HG03066 (cell line): ENCODE data around the gene SSNA1.

ENCODE experiments used
- ATAC-seq: cut with Tn5 transposase; IDR thresholded peaks from one replicate; pipeline ENCODE4 v1.9.1; 2021; ENCODE audit warnings: low read depth; ENCODE audit not compliant: unreplicated experiment

The SSNA1 gene

DNA sequence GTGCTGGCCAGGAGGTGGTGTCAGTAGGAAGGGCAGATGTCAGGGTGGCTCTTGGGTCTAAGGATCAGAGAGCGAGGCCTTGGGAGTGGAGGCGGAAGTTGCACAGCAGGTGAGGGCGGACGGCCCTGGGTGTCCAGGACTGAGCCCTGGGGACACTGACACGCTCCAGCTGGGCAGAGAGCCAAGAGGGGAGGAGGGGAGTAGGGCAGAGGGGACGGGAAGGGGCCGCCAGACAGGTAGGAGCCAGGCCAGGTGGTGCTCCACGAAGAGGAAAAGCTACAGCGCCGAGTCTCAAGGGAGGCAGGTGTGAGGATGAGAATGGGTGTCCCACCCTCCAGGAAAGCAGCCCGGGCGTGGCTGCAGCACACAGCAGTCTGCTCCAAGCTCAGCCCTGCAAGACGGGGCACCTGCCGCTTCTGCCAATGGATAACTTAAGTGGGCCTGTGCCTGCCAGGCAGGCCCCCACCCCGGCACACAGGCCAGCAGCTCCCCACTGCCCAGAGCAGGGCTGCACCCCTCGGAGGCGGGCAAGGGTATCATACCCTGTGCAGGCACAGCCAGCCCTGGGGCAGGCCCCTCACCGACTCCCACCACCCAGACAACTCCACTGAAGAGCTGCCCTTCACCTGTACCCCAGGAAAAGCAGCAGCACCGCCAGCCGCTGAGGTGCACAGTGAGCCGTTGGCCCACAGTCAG is 7.2 kb downstream of the SSNA1 start:
- no peak for ATAC-seq

DNA sequence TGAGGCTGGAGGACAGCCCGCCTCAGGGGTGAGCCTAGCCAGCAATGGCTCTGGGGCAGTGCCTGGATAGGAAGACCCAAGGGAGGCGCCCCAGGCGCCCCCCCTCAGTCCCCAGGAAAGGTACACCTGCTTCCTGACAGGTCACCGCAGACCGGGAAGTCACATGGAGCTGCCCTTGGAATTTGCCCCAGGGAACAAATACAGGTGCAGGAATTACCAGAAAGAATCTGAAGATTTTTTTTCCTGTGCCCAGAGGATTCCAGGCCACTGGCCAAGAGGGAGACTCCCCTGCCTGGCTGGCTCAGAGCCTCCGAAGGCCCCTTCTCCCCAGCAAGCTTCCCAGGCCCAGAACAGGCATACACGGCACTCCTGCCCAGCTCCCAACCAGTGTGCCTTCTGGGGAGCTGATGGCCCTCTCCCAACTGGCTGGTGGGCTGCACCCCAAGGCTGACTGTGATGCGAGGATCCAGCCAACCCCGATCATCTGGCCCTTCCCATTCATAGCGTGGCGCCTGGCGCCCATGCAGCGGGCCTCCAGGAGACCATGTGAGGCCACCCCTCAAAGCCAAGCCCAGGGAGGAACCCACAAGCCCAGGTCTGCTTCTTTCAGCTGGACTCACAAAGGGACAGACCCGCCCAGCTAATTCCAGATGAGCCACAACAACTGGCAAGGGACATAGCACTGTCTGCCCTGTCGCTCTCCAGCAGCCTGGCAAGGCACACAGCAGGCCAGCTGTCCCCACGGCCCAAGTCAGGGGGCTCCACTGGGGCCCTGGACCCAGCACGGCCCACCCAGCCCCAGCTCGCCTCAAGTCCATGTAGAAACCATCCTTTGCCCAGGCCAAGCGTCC is 9.8 kb downstream of the SSNA1 start:
- ATAC-seq = no peak

DNA sequence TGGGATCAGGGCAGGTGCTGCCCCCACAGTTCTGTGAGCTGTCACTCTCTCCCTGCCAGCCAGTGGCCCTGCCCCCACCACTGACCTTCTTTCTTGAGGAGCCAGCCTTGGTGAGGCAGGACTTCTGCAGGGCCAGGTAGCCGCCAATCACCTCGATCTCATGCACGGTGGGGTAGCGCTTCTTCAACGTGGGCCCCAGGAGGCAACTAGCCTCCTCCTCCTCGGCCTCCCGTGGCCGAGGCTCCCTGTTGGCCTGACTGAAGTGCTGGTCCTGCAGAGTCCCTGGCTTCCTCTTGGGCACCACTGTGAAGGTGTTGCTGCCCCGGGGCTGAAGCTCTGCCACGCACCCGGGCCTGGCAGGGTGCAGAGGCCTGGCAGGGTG is 10.4 kb downstream of the SSNA1 start:
- ATAC-seq = no peak

DNA sequence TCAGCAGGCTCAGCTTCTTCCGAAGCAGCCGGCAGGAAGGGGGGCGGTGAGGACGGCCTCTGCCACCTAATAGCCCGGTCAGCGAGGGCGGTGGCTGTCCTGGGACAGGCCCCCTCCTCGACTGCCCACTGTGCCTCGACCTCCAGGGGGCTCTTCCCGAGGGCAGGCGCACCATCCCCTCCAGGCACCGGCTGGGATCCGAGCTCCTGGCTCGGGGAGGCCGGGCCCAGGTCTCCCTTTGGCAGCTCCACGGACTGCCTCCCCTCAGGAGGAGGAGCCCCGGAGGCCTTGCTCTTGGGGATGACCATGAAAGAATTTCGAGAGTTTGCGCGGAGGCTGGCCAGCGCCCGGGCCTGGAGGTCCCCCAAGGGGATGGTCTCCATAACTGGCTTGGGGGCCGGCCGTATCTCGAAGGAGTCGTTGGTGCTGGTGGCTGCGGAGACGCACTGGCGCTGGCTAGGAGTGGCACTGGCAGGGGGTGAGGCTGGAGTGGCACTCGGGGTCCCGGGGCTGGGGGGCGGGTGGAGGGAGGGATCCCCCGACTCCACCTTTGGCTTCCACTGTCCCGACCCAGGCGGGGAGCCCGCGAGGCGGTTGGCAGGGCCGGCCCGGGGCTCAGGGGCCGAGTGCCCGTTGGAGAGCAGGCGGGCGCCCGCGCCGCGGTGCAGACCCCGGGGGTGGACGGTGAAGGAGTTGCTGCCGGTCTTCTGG is 11.1 kb downstream of the SSNA1 start:
- no peak for ATAC-seq

DNA sequence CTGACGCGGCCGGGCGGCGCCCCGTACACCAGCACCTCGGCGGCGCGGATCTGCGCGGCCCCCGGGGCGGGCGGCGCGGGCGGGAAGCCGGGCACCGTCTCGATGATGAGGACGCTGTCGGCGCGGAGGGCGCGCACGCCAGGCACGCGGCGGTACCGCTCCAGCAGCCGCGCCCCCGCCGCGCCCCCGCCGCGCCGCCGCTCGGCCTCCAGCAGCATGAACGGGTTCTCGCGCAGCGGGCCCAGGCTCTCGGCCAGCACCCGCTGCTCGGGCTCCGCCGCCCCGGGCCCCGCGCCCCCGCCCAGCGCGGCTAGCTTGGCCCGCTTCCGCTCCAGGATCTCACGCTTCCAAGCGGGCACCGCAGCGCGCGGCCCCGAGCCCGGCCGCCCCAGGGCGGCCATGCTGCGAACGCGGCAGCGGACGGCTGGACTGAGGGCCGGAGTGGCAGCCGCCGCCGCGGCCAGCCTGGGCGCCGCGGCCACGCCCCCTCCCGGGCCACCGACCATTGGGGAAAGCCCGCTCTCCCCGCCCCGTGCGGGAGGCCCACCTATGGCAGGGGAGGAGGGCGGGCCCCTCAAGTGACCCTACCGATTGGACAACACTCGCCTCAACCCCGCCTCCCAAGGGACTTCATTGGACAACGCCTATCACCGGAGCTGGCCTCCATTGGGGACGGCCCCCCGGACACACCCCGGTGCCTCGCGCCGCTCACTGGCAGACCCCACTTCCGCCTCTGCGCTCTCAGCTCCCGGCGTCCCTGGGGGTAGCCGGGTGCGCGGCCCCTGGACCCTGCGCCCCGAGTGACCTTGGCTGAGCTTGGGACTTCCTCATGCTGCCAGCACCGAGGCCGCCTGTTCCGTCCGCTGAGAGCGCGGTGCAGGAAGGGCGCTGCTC is 12.1 kb downstream of the SSNA1 start, which contains the start of gene TPRN:
Gene TPRN (minus strand): TSS at position 431 of the 894 bp plus-strand sequence. CDS start 30 bp downstream, at position 401.
- peak; percentile 92 for ATAC-seq

DNA sequence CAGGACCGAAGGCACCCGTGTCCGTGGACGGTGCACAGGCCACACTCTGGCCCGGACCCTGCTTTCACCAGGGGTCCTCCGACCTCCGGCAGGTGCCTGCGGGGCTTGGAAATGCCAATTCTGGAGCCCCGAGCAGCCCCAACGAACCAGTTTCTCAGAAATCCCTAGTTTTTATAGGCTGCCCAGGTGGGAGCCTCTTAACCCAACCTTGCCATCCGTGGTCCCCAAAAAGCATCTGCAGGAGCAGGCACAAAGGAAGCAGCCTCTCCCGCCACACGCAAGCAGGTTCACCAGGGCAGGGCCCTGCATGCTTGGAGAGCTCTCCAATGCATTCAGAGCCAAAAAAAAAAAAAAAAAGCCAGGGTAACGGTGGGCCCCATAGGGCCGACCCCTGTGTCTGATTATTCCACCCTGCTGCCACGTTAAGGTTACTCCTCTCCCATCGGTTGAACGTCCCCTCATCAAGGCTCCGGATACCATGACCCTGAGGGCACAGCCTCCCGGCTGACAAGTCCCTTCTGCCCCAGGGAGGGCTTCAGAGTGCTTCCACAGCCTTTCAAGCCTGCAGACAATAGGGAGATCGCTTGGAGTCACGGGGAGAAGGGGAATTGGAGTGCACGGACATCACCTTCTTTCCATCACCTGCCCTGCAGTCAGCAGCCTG is 12.9 kb downstream of the SSNA1 start:
- no peak for ATAC-seq

DNA sequence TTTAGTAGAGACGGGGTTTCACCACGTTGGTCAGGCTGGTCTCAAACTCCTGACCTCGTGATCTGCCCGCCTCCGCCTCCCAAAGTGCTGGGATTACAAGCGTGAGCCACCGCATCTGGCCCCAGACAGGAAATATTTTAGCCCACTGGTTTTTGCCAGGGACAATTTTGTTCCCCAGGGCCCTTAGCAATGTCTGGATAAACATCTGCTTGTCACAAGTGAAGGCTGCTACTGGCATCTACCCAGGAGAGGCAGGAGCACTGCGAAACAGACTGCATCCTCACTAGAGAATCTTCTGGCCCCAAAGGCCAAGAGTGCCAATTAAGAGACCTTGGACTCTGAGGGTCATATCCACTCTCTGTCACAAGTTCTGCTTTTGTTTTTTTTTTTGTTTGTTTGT is 14.5 kb downstream of the SSNA1 start:
- ATAC-seq = no peak

DNA sequence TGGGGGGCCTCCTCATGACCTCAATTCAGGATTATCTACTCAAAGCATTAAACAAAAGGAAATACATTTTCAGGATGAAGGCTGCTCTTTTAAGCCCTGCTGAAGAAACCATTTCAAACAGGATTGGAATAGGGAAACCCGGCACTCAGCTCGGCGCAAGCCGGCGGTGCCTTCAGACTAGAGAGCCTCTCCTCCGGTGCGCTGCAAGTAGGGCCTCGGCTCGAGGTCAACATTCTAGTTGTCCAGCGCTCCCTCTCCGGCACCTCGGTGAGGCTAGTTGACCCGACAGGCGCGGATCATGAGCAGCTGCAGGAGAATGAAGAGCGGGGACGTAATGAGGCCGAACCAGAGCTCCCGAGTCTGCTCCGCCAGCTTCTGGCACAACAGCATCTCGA is 16.3 kb downstream of the SSNA1 start:
- no peak for ATAC-seq

DNA sequence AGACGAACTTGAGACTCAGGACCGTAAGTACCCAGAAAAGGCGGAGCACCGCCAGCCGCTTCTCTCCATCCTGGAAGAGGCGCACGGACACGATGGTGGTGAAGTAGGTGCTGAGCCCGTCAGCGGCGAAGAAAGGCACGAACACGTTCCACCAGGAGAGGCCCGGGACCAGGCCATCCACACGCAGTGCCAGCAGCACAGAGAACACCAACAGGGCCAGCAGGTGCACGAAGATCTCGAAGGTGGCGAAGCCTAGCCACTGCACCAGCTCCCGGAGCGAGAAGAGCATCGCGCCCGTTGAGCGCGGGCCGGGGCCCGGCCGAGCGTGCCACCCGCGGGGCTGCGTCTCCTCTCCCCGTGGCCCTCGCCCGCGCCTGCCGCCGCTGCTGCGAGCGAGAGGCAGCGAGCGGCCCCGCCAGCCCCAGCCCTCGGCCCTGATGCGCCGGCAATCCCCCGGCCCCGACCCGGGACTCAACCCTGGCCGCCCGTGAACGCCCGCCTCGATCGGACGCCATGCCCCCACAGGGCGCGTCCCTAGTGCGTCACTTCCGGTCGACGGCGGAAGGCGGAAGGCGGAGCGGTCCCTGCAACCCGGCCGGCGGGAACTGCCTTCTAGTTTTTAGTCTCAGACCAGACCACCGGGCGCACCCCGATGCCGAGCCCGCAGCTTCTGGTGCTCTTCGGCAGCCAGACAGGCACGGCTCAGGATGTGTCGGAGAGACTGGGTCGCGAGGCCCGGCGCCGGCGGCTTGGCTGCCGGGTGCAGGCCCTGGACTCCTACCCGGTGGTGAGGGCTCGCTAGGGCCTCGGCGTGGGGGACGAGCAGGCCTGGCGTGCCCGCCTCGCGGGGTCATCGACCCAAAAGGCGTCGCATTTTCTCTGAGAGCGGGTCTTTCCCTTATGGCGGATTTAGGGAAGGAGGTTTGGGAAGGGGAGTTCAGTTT is 16.9 kb downstream of the SSNA1 start, which contains the start of the genes NDOR1 and TMEM203:
Gene NDOR1 (plus strand): TSS at position 575 of the 944 bp plus-strand sequence. CDS start 78 bp downstream, at position 653.
Gene TMEM203 (minus strand): TSS at position 523 of the 944 bp plus-strand sequence. CDS start 234 bp downstream, at position 289.
- no peak for ATAC-seq

DNA sequence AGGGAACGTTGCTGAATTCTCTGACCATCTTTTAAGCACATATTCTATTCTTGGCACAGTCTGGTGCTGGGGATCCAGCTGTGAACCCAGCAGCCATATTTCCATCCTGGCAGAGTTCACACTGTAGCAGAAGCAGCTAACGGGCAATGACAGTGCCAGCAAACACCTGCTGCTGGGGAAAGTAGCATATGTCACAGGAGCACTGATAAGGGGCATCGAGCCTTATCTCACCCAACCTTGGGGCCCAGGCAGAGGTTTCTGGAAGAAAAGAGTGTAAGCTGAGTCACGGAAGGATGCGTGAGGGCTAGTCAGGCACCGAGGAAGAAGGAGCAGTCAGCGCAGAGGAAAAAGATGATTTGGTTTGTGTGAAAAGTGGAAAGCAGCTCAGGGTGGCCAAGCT is 18.1 kb downstream of the SSNA1 start:
- ATAC-seq = no peak

DNA sequence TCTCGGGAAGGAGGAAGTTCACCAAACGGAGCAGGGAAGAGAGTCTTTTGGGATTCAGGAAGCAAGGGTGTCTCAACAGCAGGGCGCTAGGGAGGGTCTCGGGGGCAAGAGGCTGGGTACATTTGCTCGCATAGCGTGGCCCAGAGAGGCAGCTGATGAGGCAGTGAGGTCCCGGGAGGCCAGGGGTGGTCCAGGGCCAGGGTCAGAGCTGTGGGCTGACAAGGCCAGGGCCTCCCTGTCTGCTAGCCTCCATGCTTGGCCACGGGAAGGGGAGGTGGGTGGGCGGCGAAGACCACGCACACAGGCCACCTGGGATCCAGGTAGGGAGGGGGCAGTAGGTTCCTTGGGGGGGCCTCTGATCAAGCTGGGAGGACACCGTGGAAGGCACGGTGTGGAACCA is 23.1 kb downstream of the SSNA1 start:
- no peak for ATAC-seq

DNA sequence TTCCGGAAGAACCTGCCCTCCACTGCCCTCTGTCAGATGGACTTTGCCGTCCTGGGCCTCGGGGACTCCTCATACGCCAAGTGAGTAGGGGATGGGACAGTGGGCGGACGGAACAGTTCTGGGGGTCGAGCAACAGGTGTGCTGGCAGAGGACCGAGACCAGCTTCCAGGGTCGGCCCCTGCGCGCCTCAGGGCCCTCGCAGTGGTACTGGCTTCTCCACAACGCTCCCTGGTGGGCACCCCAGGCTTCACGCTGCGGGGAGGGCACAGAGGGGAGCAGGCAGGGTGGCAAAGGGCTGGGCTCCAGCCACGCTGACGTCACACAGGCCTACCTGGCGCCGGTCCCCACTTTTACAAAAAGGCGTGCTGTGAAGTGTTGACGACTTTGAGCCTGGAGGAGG is 24.0 kb downstream of the SSNA1 start:
- no peak for ATAC-seq

DNA sequence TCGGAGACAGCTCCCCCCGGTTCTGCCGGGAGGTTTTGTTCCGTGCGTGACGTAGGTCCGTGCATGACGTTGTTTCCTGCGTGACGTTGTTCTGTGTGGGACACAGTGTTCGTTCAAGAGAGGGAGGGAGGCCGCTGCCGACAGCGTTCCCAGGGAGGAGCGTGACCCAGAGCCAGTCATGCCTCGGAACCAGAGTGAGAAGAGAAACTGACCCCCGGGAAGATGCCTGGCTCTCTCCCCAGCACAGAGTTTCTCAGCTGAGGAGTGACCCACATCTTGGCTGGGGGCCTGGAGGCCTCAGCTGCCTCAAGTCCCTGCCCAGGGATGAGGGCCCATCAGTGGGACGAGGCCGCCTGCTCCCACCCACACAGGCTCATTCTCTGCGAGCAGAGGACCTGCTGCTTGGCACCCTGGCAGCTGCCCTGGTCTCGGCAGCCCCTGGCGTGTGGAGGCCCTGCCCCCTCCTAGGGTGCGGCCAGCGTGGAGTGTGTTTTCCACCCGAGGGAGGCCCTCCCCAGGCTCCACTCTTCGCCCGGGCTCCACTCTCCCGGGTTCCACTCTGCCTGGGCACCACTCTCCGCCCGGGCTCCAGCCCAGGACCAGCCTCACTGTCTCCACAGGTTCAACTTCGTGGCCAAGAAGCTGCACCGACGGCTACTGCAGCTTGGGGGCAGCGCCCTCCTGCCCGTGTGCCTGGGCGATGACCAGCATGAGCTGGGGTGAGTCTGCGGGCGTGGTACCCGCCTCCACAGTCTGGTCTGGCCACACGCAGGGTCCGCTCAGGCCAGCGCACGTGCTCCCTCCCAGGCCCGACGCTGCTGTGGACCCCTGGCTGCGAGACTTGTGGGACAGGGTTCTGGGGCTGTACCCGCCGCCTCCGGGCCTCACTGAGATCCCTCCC is 24.9 kb downstream of the SSNA1 start:
- ATAC-seq = no peak

DNA sequence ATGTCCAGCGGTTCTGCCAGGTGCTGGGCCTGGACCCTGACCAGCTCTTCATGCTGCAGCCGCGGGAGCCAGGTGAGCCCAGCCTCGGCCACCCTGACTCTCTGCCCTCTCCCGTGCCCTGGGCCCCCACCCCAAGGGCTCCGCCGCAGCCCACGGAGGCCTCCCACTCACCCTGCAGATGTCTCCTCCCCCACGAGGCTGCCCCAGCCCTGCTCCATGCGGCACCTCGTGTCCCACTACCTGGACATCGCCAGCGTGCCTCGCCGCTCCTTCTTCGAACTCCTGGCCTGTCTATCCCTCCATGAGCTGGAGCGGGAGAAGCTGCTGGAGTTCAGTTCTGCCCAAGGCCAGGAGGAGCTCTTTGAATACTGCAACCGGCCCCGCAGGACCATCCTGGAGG is 26.1 kb downstream of the SSNA1 start:
- no peak for ATAC-seq

DNA sequence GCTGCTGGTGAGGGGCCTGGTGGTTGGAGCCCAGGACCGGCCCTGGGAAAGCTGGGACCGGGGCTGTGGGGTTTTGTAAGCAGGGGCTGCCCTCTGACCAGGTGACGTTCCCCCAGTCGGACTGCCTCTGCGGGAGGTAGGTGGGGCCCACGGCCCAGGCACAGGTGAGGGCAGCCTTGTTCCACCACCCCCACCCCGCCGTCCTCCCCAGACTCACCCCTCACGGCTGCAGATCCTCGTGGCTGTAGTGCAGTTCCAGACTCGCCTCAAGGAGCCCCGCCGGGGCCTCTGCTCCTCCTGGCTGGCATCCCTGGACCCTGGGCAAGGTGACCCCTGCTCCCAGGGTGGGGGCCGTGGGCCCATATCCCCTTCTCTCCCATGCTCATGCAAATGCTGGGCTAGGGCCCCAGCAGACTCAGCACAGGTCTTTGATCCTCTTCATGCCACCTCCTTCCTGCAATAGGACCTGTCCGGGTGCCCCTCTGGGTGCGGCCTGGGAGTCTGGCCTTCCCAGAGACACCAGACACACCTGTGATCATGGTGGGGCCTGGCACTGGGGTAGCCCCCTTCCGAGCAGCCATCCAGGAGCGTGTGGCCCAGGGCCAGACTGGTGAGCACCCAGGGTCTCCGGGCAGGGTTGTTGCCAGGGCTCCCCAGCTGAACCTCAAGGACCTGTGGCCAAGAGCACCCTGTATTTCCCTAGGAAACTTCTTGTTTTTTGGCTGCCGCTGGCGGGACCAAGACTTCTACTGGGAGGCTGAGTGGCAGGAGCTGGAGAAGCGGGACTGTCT is 26.9 kb downstream of the SSNA1 start:
- no peak for ATAC-seq

DNA sequence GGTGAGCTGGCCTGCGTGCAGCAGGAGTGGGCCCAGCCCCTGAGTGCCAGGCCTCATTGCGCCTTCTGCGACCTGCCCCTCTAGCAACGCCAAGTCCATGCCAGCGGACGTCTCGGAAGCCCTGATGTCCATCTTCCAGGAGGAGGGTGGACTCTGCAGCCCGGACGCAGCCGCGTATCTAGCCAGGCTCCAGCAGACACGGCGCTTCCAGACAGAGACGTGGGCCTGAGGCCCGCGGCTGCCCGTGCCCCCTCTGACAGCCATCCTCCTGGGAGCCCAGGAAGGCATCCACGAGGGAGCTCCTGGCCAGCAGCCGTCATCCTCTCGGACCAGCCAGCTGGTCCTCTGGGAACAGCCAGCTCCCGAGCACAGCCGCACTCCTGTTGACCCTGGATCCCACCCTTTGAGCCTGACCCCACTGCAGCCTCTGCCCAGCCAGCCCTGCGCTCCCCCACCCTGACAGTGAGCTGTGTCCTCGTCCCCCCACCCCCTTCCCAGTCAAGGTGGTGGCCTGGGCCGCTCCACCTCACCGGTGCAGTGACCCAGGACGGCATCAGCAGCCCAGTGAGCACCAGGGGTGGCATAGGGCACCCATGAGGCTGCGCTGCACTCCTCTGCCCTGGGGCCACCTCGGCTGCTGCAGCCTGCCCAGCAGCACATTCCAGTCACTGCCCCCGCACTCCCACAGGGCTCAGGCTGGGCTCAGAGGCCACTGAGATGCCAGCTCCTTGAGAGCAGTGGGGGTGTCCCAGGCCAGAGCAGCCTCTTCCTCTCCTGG is 27.9 kb downstream of the SSNA1 start:
- no peak for ATAC-seq
